Measurements from ENCODE around the gene VTI1A.
"Not testable (repeated sequence)": the region's sequence is repeated elsewhere in the genome, so short reads cannot be mapped to it uniquely, and the experiment has no call there.

Gene VTI1A

GRCh38 chr10:112532956-112533355 lies 85.9 kb downstream of the VTI1A start:
- Mint-ChIP-seq H3K9me3 (ENCODE audit: low read depth) (no peaks in the 10 kb centered on the region), H3K4me1 (ENCODE audit: low read depth) (peaks cover 34% of the 10 kb centered on the region), H3K27ac (no peak overlapping the region), H3K36me3 (peaks cover 15% of the 10 kb centered on the region), H3K27me3 (no peaks in the 10 kb centered on the region), H3K4me3 (no peak overlapping the region)

- H3K27me3 Mint-ChIP-seq = no peaks in the 10 kb centered on the region
- no peaks in the 10 kb centered on the region for H3K9me3 Mint-ChIP-seq (ENCODE audit: low read depth)
- no peak overlapping the region for H3K4me3 Mint-ChIP-seq
- H3K27ac Mint-ChIP-seq = no peak overlapping the region
- peaks cover 14% of the 10 kb centered on the region for H3K36me3 Mint-ChIP-seq
- H3K4me1 Mint-ChIP-seq (ENCODE audit: low read depth) = peaks cover 31% of the 10 kb centered on the region
These were observed 86.9 kb downstream of the VTI1A start for GRCh38 chr10:112533916-112534315.

GRCh38 chr10:112535531-112535951 lies 88.5 kb downstream of the VTI1A start:
- H3K27me3 Mint-ChIP-seq = no peaks in the 10 kb centered on the region

GRCh38 chr10:112536663-112537062 lies 89.6 kb downstream of the VTI1A start:
- Mint-ChIP-seq H3K27ac (no peak overlapping the region), H3K4me3 (no peak overlapping the region), H3K36me3 (peaks cover 24% of the 10 kb centered on the region), H3K9me3 (ENCODE audit: low read depth) (no peaks in the 10 kb centered on the region), H3K4me1 (ENCODE audit: low read depth) (peaks cover 20% of the 10 kb centered on the region), H3K27me3 (no peaks in the 10 kb centered on the region)

More at GRCh38 chr10:112535531-112535951, 88.5 kb downstream of the VTI1A start:
- H3K36me3 Mint-ChIP-seq = peaks cover 21% of the 10 kb centered on the region
- H3K9me3 Mint-ChIP-seq (ENCODE audit: low read depth) = no peaks in the 10 kb centered on the region
- H3K27ac Mint-ChIP-seq = no peak overlapping the region
- no peak overlapping the region for H3K4me3 Mint-ChIP-seq
- H3K4me1 Mint-ChIP-seq (ENCODE audit: low read depth) = peaks cover 29% of the 10 kb centered on the region

- peaks cover 34% of the 10 kb centered on the region for H3K36me3 Mint-ChIP-seq
- peaks cover 9% of the 10 kb centered on the region for H3K4me1 Mint-ChIP-seq (ENCODE audit: low read depth)
- H3K4me3 Mint-ChIP-seq = no peak overlapping the region
- H3K9me3 Mint-ChIP-seq (ENCODE audit: low read depth) = no peaks in the 10 kb centered on the region
- H3K27ac Mint-ChIP-seq = no peak overlapping the region
- H3K27me3 Mint-ChIP-seq = no peaks in the 10 kb centered on the region
These were observed 91.2 kb downstream of the VTI1A start for GRCh38 chr10:112538168-112538567.

GRCh38 chr10:112539340-112539739 lies 92.3 kb downstream of the VTI1A start:
- peaks cover 34% of the 10 kb centered on the region for H3K36me3 Mint-ChIP-seq
- H3K27ac Mint-ChIP-seq = no peak overlapping the region
- H3K4me3 Mint-ChIP-seq = no peak overlapping the region
- no peaks in the 10 kb centered on the region for H3K27me3 Mint-ChIP-seq
- H3K9me3 Mint-ChIP-seq (ENCODE audit: low read depth) = no peaks in the 10 kb centered on the region
- H3K4me1 Mint-ChIP-seq (ENCODE audit: low read depth) = peaks cover 5% of the 10 kb centered on the region

- not testable (repeated sequence) for H3K4me1 Mint-ChIP-seq (ENCODE audit: low read depth); H3K4me3 Mint-ChIP-seq; H3K27ac Mint-ChIP-seq; H3K27me3 Mint-ChIP-seq; H3K9me3 Mint-ChIP-seq (ENCODE audit: low read depth)
- H3K36me3 Mint-ChIP-seq = peaks cover 37% of the 10 kb centered on the region
These were observed 95.8 kb downstream of the VTI1A start for GRCh38 chr10:112542823-112543222.

GRCh38 chr10:112546474-112546873 lies 99.5 kb downstream of the VTI1A start:
- Mint-ChIP-seq H3K27me3 (no peaks in the 10 kb centered on the region), H3K9me3 (ENCODE audit: low read depth) (no peaks in the 10 kb centered on the region), H3K36me3 (peaks cover 17% of the 10 kb centered on the region), H3K27ac (no peak overlapping the region), H3K4me3 (no peak overlapping the region), H3K4me1 (ENCODE audit: low read depth) (no peaks in the 10 kb centered on the region)

- Mint-ChIP-seq H3K27me3 (no peaks in the 10 kb centered on the region), H3K36me3 (peaks cover 9% of the 10 kb centered on the region), H3K9me3 (ENCODE audit: low read depth) (no peaks in the 10 kb centered on the region), H3K27ac (no peak overlapping the region), H3K4me1 (ENCODE audit: low read depth) (no peaks in the 10 kb centered on the region), H3K4me3 (no peak overlapping the region)
These were observed 101.7 kb downstream of the VTI1A start for GRCh38 chr10:112548535-112549276.

- Mint-ChIP-seq H3K9me3 (ENCODE audit: low read depth) (no peaks in the 10 kb centered on the region), H3K4me1 (ENCODE audit: low read depth) (peaks cover 4% of the 10 kb centered on the region), H3K27me3 (no peaks in the 10 kb centered on the region), H3K4me3 (no peak overlapping the region), H3K27ac (no peak overlapping the region), H3K36me3 (peaks cover 6% of the 10 kb centered on the region)
These were observed 105.6 kb downstream of the VTI1A start for GRCh38 chr10:112552593-112553110.

- no peak overlapping the region for H3K27ac Mint-ChIP-seq
- H3K4me1 Mint-ChIP-seq (ENCODE audit: low read depth) = peaks cover 10% of the 10 kb centered on the region
- H3K4me3 Mint-ChIP-seq = no peak overlapping the region
- no peaks in the 10 kb centered on the region for H3K9me3 Mint-ChIP-seq (ENCODE audit: low read depth)
- H3K36me3 Mint-ChIP-seq = peaks cover 6% of the 10 kb centered on the region
- H3K27me3 Mint-ChIP-seq = no peaks in the 10 kb centered on the region
These were observed 106.3 kb downstream of the VTI1A start for GRCh38 chr10:112553315-112553714.

GRCh38 chr10:112554263-112554662 lies 107.2 kb downstream of the VTI1A start:
- H3K27ac Mint-ChIP-seq = no peak overlapping the region
- no peaks in the 10 kb centered on the region for H3K27me3 Mint-ChIP-seq
- H3K9me3 Mint-ChIP-seq (ENCODE audit: low read depth) = no peaks in the 10 kb centered on the region
- H3K4me3 Mint-ChIP-seq = no peak overlapping the region
- peaks cover 19% of the 10 kb centered on the region for H3K4me1 Mint-ChIP-seq (ENCODE audit: low read depth)
- peaks cover 6% of the 10 kb centered on the region for H3K36me3 Mint-ChIP-seq

GRCh38 chr10:112557197-112557596 lies 110.2 kb downstream of the VTI1A start:
- H3K27ac Mint-ChIP-seq = no peak overlapping the region
- H3K36me3 Mint-ChIP-seq = peaks cover 5% of the 10 kb centered on the region
- H3K9me3 Mint-ChIP-seq (ENCODE audit: low read depth) = no peaks in the 10 kb centered on the region
- peaks cover 23% of the 10 kb centered on the region for H3K4me1 Mint-ChIP-seq (ENCODE audit: low read depth)
- H3K27me3 Mint-ChIP-seq = no peaks in the 10 kb centered on the region
- no peak overlapping the region for H3K4me3 Mint-ChIP-seq

- Mint-ChIP-seq H3K9me3 (ENCODE audit: low read depth) (no peaks in the 10 kb centered on the region), H3K27me3 (no peaks in the 10 kb centered on the region), H3K36me3 (no peaks in the 10 kb centered on the region), H3K4me3 (no peak overlapping the region), H3K27ac (no peak overlapping the region), H3K4me1 (ENCODE audit: low read depth) (peaks cover 23% of the 10 kb centered on the region)
These were observed 111.6 kb downstream of the VTI1A start for GRCh38 chr10:112558476-112559142.

- no peak overlapping the region for H3K4me3 Mint-ChIP-seq
- no peak overlapping the region for H3K27ac Mint-ChIP-seq
- H3K27me3 Mint-ChIP-seq = no peaks in the 10 kb centered on the region
- no peaks in the 10 kb centered on the region for H3K9me3 Mint-ChIP-seq (ENCODE audit: low read depth)
- H3K36me3 Mint-ChIP-seq = no peaks in the 10 kb centered on the region
- H3K4me1 Mint-ChIP-seq (ENCODE audit: low read depth) = peaks cover 23% of the 10 kb centered on the region
These were observed 112.3 kb downstream of the VTI1A start for GRCh38 chr10:112559349-112559748.

All from activated naive CD8-positive, alpha-beta T cell (primary cell).